Measurements from ENCODE around the gene PSMB7.

Gene PSMB7

DNA sequence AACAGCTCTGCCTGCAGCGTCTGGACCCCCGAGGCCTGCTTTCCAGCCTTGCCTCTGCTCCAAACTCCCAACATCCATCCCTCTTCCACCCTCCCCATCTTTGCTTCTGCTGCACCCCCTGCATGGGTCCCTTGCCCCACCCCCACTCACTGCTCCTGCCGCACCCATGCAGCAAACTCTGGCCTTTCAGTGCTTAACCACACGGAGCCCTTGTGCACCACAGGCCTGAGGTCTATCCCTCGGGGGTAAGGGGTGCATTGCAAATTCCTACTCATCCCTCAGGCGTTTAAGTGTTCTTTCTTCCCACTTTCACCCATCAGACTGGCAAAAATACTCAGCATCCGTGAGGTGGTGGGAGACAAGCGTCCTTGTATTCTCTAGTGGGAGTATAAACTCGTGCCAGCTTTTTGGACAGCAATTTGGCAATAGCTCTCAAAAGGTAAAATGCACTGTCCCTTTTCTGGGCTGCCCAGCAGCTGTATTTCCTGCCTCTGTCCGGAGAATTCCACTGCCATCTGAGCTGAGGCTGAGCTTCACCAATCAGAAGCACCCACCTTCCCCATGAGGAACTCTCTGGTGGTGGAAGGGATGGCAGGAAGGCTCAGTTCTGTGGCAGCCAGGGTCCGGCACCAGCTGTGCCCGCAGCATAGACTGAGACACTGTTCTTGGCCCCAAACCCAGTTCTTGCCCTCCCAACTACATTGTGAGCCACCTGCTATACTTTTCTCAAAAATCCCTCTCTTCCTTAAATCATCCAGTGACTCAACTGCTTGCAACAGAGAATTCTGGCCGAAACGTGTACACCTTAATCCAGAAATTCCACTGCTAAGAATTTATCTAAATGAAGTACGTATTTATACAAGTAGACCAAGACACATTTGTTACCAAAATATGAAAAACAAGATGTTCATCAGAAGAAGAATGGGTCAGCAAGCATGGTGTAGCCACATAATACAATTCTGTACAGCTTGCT lies 15.0 kb downstream of the PSMB7 start:
- TF ChIP-seq, protein P1, sequence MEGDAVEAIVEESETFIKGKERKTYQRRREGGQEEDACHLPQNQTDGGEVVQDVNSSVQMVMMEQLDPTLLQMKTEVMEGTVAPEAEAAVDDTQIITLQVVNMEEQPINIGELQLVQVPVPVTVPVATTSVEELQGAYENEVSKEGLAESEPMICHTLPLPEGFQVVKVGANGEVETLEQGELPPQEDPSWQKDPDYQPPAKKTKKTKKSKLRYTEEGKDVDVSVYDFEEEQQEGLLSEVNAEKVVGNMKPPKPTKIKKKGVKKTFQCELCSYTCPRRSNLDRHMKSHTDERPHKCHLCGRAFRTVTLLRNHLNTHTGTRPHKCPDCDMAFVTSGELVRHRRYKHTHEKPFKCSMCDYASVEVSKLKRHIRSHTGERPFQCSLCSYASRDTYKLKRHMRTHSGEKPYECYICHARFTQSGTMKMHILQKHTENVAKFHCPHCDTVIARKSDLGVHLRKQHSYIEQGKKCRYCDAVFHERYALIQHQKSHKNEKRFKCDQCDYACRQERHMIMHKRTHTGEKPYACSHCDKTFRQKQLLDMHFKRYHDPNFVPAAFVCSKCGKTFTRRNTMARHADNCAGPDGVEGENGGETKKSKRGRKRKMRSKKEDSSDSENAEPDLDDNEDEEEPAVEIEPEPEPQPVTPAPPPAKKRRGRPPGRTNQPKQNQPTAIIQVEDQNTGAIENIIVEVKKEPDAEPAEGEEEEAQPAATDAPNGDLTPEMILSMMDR (IDR thresholded peaks at IDR 0.05): no peak

DNA sequence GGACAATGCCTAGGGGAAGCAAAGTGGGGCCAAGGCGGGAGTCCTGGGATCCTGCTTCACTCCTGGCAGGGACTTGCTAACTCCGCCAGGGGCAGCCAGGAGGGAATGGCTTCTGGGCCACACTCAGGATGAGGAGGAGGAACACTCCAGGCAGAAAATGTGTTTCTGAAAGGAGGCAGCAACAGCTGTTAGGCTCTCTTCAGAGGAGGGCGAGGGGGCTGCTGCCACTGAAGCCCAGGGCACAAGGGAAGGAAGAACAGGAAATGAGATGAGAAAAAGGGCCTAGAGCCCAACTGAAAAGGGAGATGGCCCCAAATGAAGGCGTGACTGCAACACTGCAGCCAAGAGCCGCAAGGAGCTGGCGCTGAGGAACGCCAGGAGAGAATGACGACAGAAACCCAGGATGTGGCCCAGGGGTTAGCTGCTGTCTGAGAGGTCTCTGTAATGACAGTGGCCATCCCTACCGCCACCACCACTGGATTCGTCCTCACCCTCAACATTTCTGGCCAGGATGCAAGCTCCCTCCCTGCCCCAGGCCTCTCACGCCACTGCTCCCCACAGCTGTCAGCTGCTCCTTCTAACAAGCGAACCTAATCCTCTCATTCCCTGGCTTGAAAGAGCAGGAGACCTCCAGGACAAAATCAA lies 15.8 kb downstream of the PSMB7 start:
- TF ChIP-seq, protein P1 (IDR thresholded peaks at IDR 0.05): no peak

DNA sequence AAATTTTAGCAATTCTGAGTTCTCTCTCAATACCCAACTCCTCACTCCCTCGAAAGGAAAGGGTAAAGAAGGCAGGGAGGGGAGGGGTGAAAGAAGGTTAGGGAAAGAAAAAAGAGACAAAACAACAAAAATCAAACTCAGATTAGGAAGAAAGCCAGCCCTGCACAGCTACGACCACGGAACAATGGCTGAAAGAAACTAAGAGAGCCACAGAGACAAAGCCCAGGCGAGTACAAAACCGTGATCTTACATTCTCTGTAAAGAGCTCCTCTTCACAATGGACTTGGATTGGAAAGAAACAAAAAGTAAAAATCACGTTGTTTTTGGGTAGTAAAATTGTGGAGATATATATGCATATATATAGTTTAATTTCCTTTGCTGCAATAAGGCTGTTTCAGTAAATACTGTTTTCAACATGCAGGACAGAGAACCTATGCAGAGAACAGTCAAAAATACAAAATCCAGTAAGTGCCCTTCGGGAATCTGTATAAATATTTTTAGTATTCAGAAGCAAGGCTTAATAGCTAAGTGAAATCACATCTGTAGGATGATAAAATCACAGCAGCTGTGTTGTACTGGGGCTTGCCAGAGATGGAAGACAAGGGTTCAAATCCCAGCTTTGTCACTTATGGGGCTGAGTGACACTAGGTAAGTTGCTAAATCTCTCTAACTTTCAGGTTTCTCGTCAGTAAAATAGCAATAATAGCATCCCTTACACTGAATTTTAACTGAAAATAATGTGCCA lies 16.9 kb downstream of the PSMB7 start:
- TF ChIP-seq, protein P1 (IDR thresholded peaks at IDR 0.05): no peak

DNA sequence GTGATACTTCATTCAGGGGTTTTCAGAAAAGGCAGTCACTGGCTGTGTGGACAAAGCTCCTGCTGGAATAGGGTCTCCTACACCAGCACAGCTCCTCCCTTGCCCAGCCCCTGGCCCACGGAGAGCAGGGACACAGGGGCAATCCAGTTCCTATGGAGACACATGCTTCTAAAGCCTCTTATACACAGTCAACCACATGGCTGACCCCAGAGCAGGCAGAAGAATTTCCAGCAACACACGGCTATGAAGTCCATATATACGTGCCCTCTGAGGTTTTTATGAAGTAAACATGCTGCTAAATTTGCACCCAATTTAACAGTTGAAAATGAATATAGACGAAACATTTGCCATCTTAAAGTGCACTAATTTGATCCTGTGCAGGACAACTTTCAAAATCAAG lies 19.4 kb downstream of the PSMB7 start:
- TF ChIP-seq, protein P1 (IDR thresholded peaks at IDR 0.05): no peak

DNA sequence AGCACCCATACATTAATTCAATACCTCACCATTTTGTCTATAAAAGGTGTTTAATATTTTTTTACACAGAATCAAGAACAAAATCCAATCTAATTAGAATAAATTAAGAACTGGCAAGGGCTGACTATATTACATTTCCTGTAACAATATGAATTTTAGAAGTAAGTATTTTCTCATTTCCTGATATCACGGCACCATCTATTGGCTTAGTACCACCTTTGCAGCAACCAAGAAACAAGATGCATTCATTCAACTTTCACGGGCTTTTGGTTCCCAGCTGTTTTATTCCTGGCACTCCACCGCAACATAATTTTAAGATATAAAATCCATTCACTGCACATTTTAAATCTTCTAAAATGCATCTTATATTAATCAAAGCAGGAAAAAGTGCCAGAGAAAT lies 20.6 kb downstream of the PSMB7 start:
- TF ChIP-seq, protein P1 (IDR thresholded peaks at IDR 0.05): no peak

DNA sequence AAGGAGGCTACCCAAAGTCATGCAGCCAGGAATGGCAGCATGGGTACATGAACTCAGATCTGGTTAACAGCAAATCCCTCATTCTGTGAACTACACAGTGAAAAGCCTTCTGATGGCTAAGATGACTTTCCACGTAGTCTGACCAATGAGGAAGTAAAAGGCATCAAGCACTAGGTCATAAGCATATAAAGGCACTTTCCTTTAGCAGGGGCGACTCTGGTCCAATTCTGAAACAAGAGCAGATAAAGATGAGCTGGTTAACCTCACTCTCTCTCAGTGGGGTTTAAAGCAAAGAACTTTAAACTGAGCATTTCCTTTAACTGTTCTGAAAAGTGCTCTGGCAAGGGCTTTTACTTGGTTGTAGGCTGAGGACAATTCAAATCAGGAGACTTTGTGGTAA lies 21.1 kb downstream of the PSMB7 start:
- TF ChIP-seq, protein P1 (IDR thresholded peaks at IDR 0.05): no peak

DNA sequence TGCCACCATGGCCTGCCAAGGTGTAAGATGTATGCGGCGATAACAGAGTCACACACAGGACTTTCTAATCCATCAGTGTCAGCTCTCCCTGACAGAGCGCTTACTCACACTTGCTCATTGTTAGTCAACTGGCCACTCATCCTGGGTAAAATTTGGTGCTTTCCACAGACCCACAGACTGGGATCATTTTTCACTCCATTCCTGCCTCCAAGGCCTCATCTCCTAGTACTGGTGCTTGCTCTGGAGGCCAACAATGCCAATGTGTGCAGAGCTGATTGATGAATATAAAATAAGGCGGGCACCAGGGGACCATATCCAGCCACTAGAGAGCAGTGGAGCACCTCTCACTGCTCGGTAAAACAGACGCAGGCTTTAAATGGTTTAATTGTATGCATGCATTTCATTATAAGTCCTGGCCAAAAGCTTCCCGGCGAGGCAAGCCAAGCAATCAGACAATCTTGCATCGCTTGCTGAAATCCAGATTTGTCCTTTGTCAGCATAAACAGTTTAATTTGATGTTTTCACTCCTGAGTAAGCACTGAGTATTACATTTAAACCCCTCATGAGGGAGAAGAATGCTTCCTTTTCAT lies 22.3 kb downstream of the PSMB7 start:
- TF ChIP-seq, protein P1 (IDR thresholded peaks at IDR 0.05): peak; percentile 79

Data from LNCAP (cell line).